ENCODE results near the gene RFX1. TPM values are rescaled to one million over a fixed set of nuclear protein-coding genes. Genes with fewer than 3 reads are reported as not detected.
A peak's percentile ranks its signal among the peaks of the same experiment; 100 is the strongest.

RFX1 gene
- total and polyA plus RNA-seq, 2 of the 13 experiments (the other 11 are each of a cell fraction or from before 2014, with no cell fraction given): 1.1 to 1.3 TPM

GRCh38 chr19:14006085-14006765 lies at the start of gene RFX1 (continued):
- TF ChIP-seq E2F1 (CRISPR knock-in tag; IDR thresholded peaks at IDR 0.05) (peak; percentile 98), NFKB2 (CRISPR knock-in tag; IDR thresholded peaks at IDR 0.05; ENCODE audit: borderline replicate concordance) (no peak), ZBTB3 (CRISPR knock-in tag; IDR thresholded peaks at IDR 0.05; ENCODE audit: borderline replicate concordance, low read depth) (no peak), CEBPB (IDR thresholded peaks at IDR 0.05; ENCODE audit: borderline replicate concordance, low read depth, low read length) (peak; percentile 45; the same call in 1 of the 2 replicates), GTF3A (CRISPR knock-in tag; conservative IDR thresholded peaks at IDR 0.05) (no peak), THAP9 (CRISPR knock-in tag; IDR thresholded peaks at IDR 0.05; ENCODE audit: borderline replicate concordance) (peak; percentile 100), GATA4 (IDR thresholded peaks at IDR 0.05; ENCODE audit: borderline replicate concordance, low read depth) (peak; percentile 55; the same call in 1 of the 2 replicates), PRPF4 (IDR thresholded peaks at IDR 0.05; ENCODE audit: low read depth, low read length, poor library complexity, severe bottlenecking) (no peak), ZNF20 (CRISPR knock-in tag; IDR thresholded peaks at IDR 0.05) (no peak), ZFY (CRISPR knock-in tag; IDR thresholded peaks at IDR 0.05) (no peak), RFX1 (IDR thresholded peaks at IDR 0.05) (peak; percentile 99), UBTF (CRISPR knock-in tag; IDR thresholded peaks at IDR 0.05) (no peak), ATF2 (CRISPR knock-in tag; IDR thresholded peaks at IDR 0.05) (no peak), TAF15 (IDR thresholded peaks at IDR 0.05; ENCODE audit: low read depth, low read length, poor library complexity, severe bottlenecking) (peak; percentile 71), ZNF383 (CRISPR knock-in tag; IDR thresholded peaks at IDR 0.05; ENCODE audit: borderline replicate concordance) (peak; percentile 79; the same call in 1 of the 2 replicates), ZNF143 (CRISPR knock-in tag; IDR thresholded peaks at IDR 0.05) (peak; percentile 100), SAFB2 (CRISPR knock-in tag; IDR thresholded peaks at IDR 0.05; ENCODE audit: borderline replicate concordance, low read depth) (no peak), YY1 (IDR thresholded peaks at IDR 0.05; ENCODE audit: insufficient read depth, insufficient replicate concordance, low read depth, low read length) (peak; percentile 89), PCBP1 (IDR thresholded peaks at IDR 0.05; ENCODE audit: borderline replicate concordance, low read depth, low read length) (peak; percentile 99)
- TF ChIP-seq, protein P1, sequence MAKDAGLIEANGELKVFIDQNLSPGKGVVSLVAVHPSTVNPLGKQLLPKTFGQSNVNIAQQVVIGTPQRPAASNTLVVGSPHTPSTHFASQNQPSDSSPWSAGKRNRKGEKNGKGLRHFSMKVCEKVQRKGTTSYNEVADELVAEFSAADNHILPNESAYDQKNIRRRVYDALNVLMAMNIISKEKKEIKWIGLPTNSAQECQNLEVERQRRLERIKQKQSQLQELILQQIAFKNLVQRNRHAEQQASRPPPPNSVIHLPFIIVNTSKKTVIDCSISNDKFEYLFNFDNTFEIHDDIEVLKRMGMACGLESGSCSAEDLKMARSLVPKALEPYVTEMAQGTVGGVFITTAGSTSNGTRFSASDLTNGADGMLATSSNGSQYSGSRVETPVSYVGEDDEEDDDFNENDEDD (CRISPR knock-in tag; IDR thresholded peaks at IDR 0.05; ENCODE audit: borderline replicate concordance): peak; percentile 95
